Ishikawa (cell line): ENCODE results near the gene FIS1.

Experiments
- CEBPB ChIP-seq: IDR thresholded peaks from 2 replicates; pipeline ENCODE4 v1.6.1; 2012
- CREB1 ChIP-seq: IDR thresholded peaks from 2 replicates; pipeline ENCODE4 v1.6.1; 2012; ENCODE audit warnings: low read depth
- EGR1 ChIP-seq: IDR thresholded peaks from 2 replicates; pipeline ENCODE4 v1.6.1; 2012
- EP300 ChIP-seq: IDR thresholded peaks from 2 replicates; pipeline ENCODE4 v1.6.1; 2012; ENCODE audit warnings: borderline replicate concordance
- FOXM1 ChIP-seq: IDR thresholded peaks from 2 replicates; pipeline ENCODE4 v1.6.1; 2012; ENCODE audit warnings: low read depth, borderline replicate concordance
- MAX ChIP-seq: IDR thresholded peaks from 2 replicates; pipeline ENCODE4 v1.6.1; 2012
- NFIC ChIP-seq: IDR thresholded peaks from 2 replicates; pipeline ENCODE4 v1.6.1; 2012
- RAD21 ChIP-seq: IDR thresholded peaks from 2 replicates; pipeline ENCODE4 v1.6.1; 2012; ENCODE audit warnings: low read depth
- REST ChIP-seq: IDR thresholded peaks from 2 replicates; pipeline ENCODE4 v1.6.1; 2012; ENCODE audit warnings: low read depth, mild to moderate bottlenecking
- TAF1 ChIP-seq: IDR thresholded peaks from 2 replicates; pipeline ENCODE4 v1.6.1; 2012; ENCODE audit warnings: low read depth, mild to moderate bottlenecking
- TCF12 ChIP-seq: IDR thresholded peaks from 2 replicates; pipeline ENCODE4 v1.6.1; 2012; ENCODE audit warnings: low read depth
- TEAD4 ChIP-seq: IDR thresholded peaks from 2 replicates; pipeline ENCODE4 v1.6.1; 2012
- USF1 ChIP-seq: IDR thresholded peaks from 2 replicates; pipeline ENCODE4 v1.6.1; 2012
- YY1 ChIP-seq: IDR thresholded peaks from 2 replicates; pipeline ENCODE4 v1.6.1; 2012; ENCODE audit warnings: low read depth
- ZBTB7A ChIP-seq: IDR thresholded peaks from 2 replicates; pipeline ENCODE4 v1.6.1; 2012; ENCODE audit warnings: low read depth

FIS1 gene

GRCh38 chr7:101269664-101270063 lies 24.8 kb upstream of the FIS1 start:
- no peak for TF ChIP-seq CEBPB
- TF ChIP-seq TAF1, result no peak
- no peak for TF ChIP-seq CREB1
- no peak for TF ChIP-seq ZBTB7A
- no peak for TF ChIP-seq RAD21
- TF ChIP-seq YY1, result no peak
- TF ChIP-seq USF1, result no peak
- no peak for TF ChIP-seq NFIC
- TF ChIP-seq EP300, result no peak
- TF ChIP-seq FOXM1, result no peak
- no peak for TF ChIP-seq MAX
- no peak for TF ChIP-seq TEAD4
- TF ChIP-seq TCF12, result no peak
- TF ChIP-seq EGR1, result no peak
- no peak for TF ChIP-seq REST

GRCh38 chr7:101265622-101266516 lies 21.0 kb upstream of the FIS1 start:
- no peak for TF ChIP-seq TEAD4
- TF ChIP-seq EP300, result no peak
- TF ChIP-seq YY1, result no peak
- no peak for TF ChIP-seq EGR1
- no peak for TF ChIP-seq ZBTB7A
- TF ChIP-seq REST, result no peak
- TF ChIP-seq USF1, result no peak
- TF ChIP-seq TCF12, result no peak
- TF ChIP-seq NFIC, result no peak
- no peak for TF ChIP-seq CREB1
- no peak for TF ChIP-seq MAX
- no peak for TF ChIP-seq TAF1
- TF ChIP-seq CEBPB, result no peak
- TF ChIP-seq FOXM1, result no peak
- TF ChIP-seq RAD21, result no peak

- TF ChIP-seq USF1, result peak; percentile 83
- TF ChIP-seq MAX, result peak; percentile 81
- TF ChIP-seq EGR1, result peak; percentile 89
These were observed 19.3 kb upstream of the FIS1 start for GRCh38 chr7:101264102-101264706.

GRCh38 chr7:101258243-101258731 lies 13.4 kb upstream of the FIS1 start:
- TF ChIP-seq TEAD4, result no peak
- TF ChIP-seq EGR1, result no peak
- no peak for TF ChIP-seq RAD21
- TF ChIP-seq EP300, result no peak
- TF ChIP-seq CEBPB, result no peak
- no peak for TF ChIP-seq MAX
- no peak for TF ChIP-seq TCF12
- TF ChIP-seq NFIC, result no peak
- no peak for TF ChIP-seq ZBTB7A
- no peak for TF ChIP-seq REST
- no peak for TF ChIP-seq YY1
- no peak for TF ChIP-seq FOXM1
- no peak for TF ChIP-seq USF1
